GM19351 (cell line): Measurements from ENCODE around the gene SLC14A1.
"Not testable (repeated sequence)": the region's sequence is repeated elsewhere in the genome, so short reads cannot be mapped to it uniquely, and the experiment has no call there.

ENCODE experiments used
- ATAC-seq: cut with Tn5 transposase; IDR thresholded peaks from one replicate; pipeline ENCODE4 v1.9.1; 2021; ENCODE audit warnings: mild to moderate bottlenecking, moderate library complexity; ENCODE audit not compliant: unreplicated experiment

SLC14A1 gene

GRCh38 chr18:45755934-45756333 is 32.0 kb downstream of the SLC14A1 start:
- no peak for ATAC-seq

- no peak for ATAC-seq
Observed at GRCh38 chr18:45757005-45757404, 33.0 kb downstream of the SLC14A1 start.

DNA sequence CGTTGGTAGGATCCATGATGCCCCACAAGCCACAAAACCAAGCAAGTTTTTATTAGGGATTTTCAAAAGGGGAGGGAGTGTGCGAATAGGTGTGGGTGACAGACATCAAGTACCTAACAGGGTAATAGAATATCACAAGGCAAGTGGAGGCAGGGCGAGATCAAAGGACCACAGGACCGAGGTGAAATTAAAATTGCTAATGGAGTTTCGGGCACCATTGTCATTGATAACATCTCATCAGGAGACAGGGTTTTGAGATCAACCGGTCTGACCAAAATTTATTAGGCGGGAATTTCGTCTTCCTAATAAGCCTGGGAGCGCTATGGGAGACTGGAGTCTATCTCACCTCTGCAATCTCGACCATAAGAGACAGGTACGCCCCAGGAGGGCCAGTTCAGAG is 33.7 kb downstream of the SLC14A1 start:
- ATAC-seq = not testable (repeated sequence)

- ATAC-seq = no peak
Observed at GRCh38 chr18:45760462-45761036, 36.6 kb downstream of the SLC14A1 start.

DNA sequence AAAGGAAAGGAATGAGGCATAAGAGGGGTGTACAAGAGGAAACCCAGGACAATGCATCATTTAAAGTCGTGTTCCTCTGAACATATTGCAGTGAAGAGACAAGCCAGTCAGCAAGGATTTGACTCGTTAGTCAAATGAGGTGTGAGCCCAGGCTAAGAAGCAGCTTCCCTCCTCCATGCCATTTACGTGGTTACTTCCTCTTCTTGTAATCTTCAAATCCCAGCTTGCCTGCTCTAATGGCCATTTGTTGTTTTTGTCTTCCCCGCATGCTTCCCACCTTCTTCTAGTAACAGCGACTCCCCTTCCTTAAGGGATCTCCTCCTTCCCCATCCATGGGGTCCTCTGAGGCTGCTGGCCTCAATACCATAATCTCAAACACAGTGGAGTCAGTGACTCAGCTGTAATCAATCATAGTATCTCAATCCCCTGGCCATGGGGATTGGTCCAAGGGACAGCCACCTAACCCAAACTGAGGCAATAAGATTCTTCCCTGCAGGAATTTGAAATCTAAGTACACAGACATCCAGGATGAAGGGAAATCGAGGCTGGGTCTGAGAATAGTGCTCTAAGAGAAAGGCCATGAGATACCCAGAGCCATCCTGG is 37.6 kb downstream of the SLC14A1 start:
- no peak for ATAC-seq

GRCh38 chr18:45764000-45764686 is 40.2 kb downstream of the SLC14A1 start:
- no peak for ATAC-seq

DNA sequence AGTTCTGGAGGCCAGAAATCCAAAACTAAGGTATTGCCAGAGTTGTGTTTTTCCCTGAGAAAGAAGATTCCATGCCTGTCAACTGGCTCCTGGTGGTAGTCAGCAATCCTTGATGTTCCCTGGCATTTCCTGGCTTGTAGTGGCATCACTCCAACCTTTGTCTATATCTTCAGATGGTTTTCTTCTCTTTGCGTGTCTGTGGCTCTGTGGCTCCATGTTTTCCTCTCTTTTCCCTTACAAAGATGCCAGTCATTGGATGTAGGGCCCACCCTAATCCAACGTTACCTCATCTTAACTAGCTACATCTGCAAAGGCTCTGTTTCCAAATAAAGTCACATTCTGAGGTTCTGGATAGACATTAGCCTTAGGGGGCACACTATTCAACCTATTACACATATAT is 41.8 kb downstream of the SLC14A1 start:
- ATAC-seq = no peak

DNA sequence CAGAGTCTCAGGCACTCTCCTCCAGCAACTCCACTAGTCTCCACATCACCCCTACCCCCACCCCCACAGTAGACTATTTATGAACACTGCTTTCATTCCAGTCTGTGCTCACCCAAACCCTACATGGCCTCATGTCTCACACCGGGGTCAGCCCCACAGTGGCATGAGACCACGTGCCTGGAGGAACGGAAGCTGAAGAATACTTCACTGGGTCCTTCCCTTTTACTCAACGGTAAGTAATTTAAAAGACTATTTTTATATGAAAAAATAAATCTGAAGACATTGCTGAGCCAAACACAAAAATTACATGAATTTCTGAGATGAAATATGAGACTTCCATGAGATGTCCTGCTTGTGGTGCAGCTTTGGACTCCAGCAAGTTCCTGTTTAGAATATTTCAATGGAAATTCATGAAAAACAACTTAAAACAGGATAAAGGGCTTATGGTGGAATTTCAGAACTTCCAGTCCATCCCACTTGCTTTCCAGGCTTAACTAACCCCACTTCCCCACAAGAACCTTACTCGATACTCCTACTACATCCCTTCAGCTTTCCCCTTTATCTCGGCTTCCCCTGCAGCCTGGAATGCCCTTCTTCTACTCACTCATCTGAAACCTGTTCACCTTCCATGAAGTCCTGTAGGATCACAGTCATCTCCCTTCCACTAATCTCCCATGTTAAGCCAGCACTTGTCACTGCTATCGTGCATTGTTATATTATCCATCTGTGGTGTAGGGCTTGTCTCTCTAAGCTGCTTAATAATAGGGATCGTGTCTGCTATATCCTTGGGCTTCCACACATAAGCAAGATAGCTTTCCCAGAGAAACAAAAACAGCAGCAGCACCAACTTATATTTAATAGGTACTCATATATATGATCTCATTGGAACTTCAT is 47.9 kb downstream of the SLC14A1 start:
- no peak for ATAC-seq

GRCh38 chr18:45774065-45774521 is 50.1 kb downstream of the SLC14A1 start:
- no peak for ATAC-seq

GRCh38 chr18:45775241-45775676 is 51.3 kb downstream of the SLC14A1 start:
- ATAC-seq = peak; percentile 65

GRCh38 chr18:45775743-45776142 is 51.8 kb downstream of the SLC14A1 start:
- no peak for ATAC-seq

GRCh38 chr18:45777393-45777792 is 53.4 kb downstream of the SLC14A1 start:
- ATAC-seq = no peak

- ATAC-seq = no peak
Observed at GRCh38 chr18:45780568-45780967, 56.6 kb downstream of the SLC14A1 start.

GRCh38 chr18:45782662-45783061 is 58.7 kb downstream of the SLC14A1 start:
- peak; percentile 67 for ATAC-seq

GRCh38 chr18:45783097-45784075 is 59.4 kb downstream of the SLC14A1 start:
- no peak for ATAC-seq

DNA sequence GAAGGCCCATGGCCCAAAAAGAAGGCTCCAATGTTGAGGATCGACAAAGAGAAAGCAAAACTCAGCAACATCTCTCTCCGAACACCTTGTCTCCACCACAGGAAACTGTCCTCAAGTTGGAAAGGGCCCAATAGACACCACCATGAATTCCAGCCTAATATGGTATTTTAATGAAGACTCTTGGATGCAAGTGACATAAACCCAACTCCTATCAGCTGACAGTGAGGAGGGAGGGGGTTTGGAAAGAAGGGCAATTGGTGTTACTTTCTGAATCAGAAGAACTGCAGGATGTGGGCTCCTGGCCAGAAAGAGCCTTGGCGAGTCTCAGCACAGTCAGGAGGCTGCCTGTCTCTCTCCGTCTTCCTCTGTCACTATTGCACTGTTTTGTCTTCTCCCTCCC is 61.2 kb downstream of the SLC14A1 start:
- no peak for ATAC-seq

DNA sequence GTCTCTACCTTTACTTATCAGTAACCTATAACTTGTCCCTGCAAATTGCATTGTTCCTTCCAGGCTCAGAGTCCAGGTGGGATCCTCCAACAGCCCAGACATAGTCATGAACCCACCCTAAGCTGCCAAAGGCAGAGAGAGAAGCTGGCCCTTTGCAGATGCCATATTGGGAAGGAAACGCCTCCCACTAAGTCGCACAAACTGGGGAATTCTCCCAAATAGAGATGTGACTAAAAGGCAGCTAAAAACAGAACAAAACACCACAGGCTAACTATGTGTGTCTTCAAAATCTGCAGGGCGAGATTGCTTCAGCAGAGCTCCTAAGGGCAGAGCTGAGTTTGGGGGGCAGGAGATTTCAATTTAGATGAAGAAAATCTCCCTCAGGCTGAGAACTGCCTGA is 63.0 kb downstream of the SLC14A1 start:
- no peak for ATAC-seq

GRCh38 chr18:45787346-45787745 is 63.4 kb downstream of the SLC14A1 start:
- ATAC-seq = no peak

DNA sequence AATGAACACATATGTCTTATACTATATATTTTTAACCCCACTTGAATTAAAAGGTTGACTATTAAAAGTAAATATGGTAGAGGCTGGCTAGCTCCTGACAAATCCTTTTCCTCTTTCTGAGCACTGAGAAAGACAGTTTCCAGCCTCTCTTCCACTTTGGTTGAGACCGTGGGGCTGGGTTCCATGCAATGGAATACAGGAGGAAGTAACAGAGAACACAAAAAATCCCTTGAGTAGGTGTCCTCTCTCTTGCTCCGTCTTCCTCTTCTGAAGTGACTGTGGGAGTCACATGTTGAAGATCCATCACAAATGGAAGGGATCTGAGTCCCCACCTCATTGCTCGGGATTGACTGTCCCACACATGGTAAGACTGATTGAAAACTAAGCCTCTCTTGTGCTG is 64.9 kb downstream of the SLC14A1 start:
- ATAC-seq = no peak
